ENCODE results near the gene VSTM4. TPM values are rescaled to one million over a fixed set of nuclear protein-coding genes. Genes with fewer than 3 reads are reported as not detected.

Gene VSTM4
- total and polyA plus RNA-seq, 3 donors from 2014 or later = 25.6 to 35.8 (median 26.0) TPM

DNA sequence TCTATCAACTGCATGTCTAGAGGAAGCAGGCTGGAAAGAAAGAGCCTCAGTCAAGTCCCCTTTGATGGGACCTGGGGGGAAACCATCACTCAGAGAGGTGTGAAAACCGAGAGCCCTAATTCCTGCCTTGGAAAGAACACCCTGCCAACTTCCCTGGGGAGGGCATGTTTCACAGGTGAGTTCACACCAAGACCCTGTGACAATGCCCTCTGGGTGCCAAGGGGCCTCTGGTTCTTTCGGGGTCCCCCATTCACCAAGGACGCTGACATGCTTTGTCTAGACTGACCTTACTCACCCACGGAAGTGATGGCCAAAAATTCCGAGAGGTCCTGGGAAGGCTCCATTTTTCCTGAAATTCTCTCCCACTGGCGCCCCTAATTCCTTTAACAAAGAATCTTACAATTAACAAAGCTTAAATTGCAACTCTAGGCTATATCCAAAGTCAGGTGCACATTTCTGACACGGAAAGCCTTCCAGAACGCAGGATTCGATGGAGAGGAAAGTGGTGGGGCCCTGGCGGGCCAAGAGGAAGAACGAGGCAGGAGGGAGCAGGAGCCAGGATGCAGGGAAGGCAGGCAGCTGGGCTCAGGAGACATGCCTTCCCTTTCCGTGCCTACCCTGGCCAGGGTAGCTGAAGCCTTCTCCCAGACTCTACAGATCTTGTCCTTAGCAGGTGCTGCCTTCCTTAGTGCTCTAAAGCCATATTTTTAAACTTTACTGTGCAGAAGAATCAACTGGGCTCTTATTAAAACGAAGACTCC is 23.7 kb downstream of the VSTM4 start:
- H3K27ac ChIP-seq = no peak overlapping the region
- no peaks in the 10 kb centered on the region for H3K9me3 ChIP-seq
- H3K36me3 ChIP-seq (ENCODE audit: low read depth, missing control alignments) = no peaks in the 10 kb centered on the region
- WGBS, 2 donors = 76 to 90% methylated on average over 13 of the region's 13 CpGs
- no peak for DNase-seq
- intact Hi-C loops (cut with DNase I; ENCODE audit: low total_unique reads) = no loop called here
- H3K4me1 ChIP-seq = peaks cover 19% of the 10 kb centered on the region
- H3K27me3 ChIP-seq = no peaks in the 10 kb centered on the region
- no peak overlapping the region for H3K4me3 ChIP-seq
- no peak for TF ChIP-seq POLR2A (IDR thresholded peaks at IDR 0.05)
- TF ChIP-seq, protein P1, sequence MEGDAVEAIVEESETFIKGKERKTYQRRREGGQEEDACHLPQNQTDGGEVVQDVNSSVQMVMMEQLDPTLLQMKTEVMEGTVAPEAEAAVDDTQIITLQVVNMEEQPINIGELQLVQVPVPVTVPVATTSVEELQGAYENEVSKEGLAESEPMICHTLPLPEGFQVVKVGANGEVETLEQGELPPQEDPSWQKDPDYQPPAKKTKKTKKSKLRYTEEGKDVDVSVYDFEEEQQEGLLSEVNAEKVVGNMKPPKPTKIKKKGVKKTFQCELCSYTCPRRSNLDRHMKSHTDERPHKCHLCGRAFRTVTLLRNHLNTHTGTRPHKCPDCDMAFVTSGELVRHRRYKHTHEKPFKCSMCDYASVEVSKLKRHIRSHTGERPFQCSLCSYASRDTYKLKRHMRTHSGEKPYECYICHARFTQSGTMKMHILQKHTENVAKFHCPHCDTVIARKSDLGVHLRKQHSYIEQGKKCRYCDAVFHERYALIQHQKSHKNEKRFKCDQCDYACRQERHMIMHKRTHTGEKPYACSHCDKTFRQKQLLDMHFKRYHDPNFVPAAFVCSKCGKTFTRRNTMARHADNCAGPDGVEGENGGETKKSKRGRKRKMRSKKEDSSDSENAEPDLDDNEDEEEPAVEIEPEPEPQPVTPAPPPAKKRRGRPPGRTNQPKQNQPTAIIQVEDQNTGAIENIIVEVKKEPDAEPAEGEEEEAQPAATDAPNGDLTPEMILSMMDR (IDR thresholded peaks at IDR 0.05) = no peak

DNA sequence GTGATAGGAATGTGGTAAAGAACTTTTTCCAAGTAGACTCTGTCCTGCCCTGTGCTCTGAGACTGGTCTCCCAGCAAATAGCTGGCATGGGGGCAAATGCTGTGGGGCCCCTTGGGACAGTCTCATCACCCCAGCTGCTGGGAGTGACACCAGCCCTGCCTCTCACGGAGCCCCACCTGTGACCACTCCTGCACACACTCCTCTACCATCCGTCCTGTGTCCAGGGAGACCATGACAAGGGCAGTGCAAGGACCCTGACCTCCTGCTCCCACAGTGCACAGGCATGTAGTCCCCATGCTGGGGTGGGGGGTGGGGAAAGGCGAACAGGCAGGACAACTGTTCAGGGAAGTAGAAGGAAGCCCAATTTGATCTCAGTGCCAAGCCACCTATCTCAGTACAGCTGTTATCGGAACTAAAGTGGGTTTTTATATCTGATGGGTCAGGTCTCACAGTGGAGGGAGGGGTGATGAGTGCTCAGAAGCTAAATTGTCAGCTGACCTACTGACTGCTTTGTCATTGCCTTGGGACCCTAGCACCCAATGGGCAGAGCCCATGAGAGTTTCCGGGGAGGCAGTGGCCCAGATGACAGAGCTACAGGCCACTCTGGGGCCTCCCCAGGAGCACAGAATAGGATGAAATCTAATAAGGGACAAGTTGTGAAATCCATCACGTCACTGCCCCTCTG is 24.5 kb downstream of the VSTM4 start:
- Histone ChIP-seq H3K9me3 (no peaks in the 10 kb centered on the region), H3K27me3 (no peaks in the 10 kb centered on the region), H3K4me3 (no peak overlapping the region), H3K27ac (no peak overlapping the region), H3K4me1 (peaks cover 19% of the 10 kb centered on the region), H3K36me3 (ENCODE audit: low read depth, missing control alignments) (no peaks in the 10 kb centered on the region)
- TF ChIP-seq, protein P1 (IDR thresholded peaks at IDR 0.05) = no peak
- no peak for TF ChIP-seq POLR2A (IDR thresholded peaks at IDR 0.05)
- intact Hi-C loops (cut with DNase I; ENCODE audit: low total_unique reads) = no loop called here
- WGBS, 2 donors = 89 to 96% methylated on average over 4 to 6 of the region's 6 CpGs
- DNase-seq = no peak

DNA sequence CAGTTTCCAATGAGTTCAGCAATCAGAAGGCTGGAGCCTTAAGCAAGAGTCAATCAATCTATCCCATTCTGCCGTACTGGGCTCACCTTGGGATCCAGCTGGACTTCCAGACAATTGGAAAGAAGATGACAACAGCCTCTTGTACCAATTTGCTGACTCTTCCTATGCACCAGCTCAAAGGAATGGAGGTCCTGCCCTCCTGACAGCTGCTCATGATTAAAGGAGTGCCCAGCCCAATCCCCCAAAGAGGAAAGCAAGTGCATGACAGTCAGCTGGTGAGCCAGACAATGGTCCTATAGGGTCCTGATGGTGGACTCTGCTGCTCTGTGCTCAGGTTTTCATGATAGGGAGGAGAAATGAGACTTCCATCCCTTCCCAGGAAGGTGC is 25.1 kb downstream of the VSTM4 start:
- WGBS, 2 donors = 42 to 69% methylated on average over 1 of the region's 1 CpG
- no peak overlapping the region for H3K4me3 ChIP-seq
- intact Hi-C loops (cut with DNase I; ENCODE audit: low total_unique reads) = no loop called here
- no peaks in the 10 kb centered on the region for H3K36me3 ChIP-seq (ENCODE audit: low read depth, missing control alignments)
- H3K9me3 ChIP-seq = no peaks in the 10 kb centered on the region
- TF ChIP-seq, protein P1 (IDR thresholded peaks at IDR 0.05) = no peak
- TF ChIP-seq POLR2A (IDR thresholded peaks at IDR 0.05) = no peak
- no peak for DNase-seq
- H3K27ac ChIP-seq = no peak overlapping the region
- H3K27me3 ChIP-seq = no peaks in the 10 kb centered on the region
- peaks cover 19% of the 10 kb centered on the region for H3K4me1 ChIP-seq

DNA sequence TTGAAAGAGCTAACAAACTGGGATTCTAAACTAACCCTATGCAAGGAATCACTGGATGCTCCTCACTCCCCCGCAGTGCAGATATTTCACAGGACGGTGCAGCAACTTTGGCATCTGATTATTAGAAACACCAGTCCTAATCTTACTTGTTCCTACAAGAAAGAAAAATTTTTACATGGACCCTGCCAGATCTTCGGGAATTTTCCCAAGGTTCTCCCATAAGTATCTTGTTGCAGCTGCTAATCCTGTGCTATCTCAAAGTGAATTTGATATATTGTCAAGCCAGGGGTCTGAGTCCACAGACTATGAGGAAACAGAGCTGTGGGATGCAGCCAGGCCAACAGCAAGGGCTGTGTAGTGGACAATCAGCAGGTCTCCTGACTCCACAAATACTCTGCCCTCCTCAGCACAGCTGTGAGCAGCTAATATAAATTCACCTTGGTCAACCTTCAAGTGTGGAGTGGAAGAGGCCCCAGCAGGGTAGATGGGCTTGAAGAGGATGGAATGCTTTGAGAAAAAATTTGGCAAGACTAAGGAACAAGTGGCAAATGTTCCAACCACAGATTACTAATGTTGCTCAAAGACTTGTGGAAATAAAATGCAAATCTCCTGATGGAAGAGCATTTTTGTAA is 25.6 kb downstream of the VSTM4 start:
- no peak for DNase-seq
- Histone ChIP-seq H3K27me3 (no peaks in the 10 kb centered on the region), H3K27ac (peak overlapping the region in 1 of 2 donors; percentile 25), H3K9me3 (no peaks in the 10 kb centered on the region), H3K4me1 (peaks cover 19% of the 10 kb centered on the region), H3K36me3 (ENCODE audit: low read depth, missing control alignments) (no peaks in the 10 kb centered on the region), H3K4me3 (no peak overlapping the region)
- intact Hi-C loops (cut with DNase I; ENCODE audit: low total_unique reads) = no loop called here
- TF ChIP-seq, protein P1 (IDR thresholded peaks at IDR 0.05) = no peak
- no peak for TF ChIP-seq POLR2A (IDR thresholded peaks at IDR 0.05)
- WGBS, 2 donors = 33 to 45% methylated on average over 3 of the region's 3 CpGs

All from testis (tissue), 3 donors.